A549 (cell line): ENCODE results near the gene SOX18.

Experiments
- MYC ChIP-seq: IDR thresholded peaks from 2 replicates; pipeline ENCODE4 v1.6.1; 2012; ENCODE audit warnings: mild to moderate bottlenecking, inconsistent platforms, low read length, improper control_type of control experiment, borderline replicate concordance
- TF ChIP-seq, protein P1 (sequence below): fragments of >200 bp; sonication (Bioruptor Twin); formaldehyde crosslinking; IDR thresholded peaks from 3 replicates; pipeline ENCODE4 v1.5.1; 2016

GRCh38 chr20:64067005-64067632 lies 17.7 kb upstream of the SOX18 start:
- TF ChIP-seq, protein P1, sequence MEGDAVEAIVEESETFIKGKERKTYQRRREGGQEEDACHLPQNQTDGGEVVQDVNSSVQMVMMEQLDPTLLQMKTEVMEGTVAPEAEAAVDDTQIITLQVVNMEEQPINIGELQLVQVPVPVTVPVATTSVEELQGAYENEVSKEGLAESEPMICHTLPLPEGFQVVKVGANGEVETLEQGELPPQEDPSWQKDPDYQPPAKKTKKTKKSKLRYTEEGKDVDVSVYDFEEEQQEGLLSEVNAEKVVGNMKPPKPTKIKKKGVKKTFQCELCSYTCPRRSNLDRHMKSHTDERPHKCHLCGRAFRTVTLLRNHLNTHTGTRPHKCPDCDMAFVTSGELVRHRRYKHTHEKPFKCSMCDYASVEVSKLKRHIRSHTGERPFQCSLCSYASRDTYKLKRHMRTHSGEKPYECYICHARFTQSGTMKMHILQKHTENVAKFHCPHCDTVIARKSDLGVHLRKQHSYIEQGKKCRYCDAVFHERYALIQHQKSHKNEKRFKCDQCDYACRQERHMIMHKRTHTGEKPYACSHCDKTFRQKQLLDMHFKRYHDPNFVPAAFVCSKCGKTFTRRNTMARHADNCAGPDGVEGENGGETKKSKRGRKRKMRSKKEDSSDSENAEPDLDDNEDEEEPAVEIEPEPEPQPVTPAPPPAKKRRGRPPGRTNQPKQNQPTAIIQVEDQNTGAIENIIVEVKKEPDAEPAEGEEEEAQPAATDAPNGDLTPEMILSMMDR = no peak
- TF ChIP-seq MYC = no peak
